KOPT-K1 (cell line): ENCODE measurements around the gene FBXO34.

ENCODE experiments used
- H3K27ac ChIP-seq: fragments of 200-600 bp; sonication (generic); 2 replicates; pipeline ENCODE4 v1.5.1; 2016; ENCODE audit warnings: antibody characterized with exemption, mild to moderate bottlenecking, low read depth, low read length; ENCODE audit not compliant: poor library complexity, severe bottlenecking
- H3K36me3 ChIP-seq: fragments of 200-600 bp; sonication (generic); 2 replicates; pipeline ENCODE4 v1.5.1; 2017; ENCODE audit warnings: antibody characterized with exemption, mild to moderate bottlenecking, low read length, moderate library complexity; ENCODE audit not compliant: insufficient read depth
- H3K9me3 ChIP-seq: fragments of 200-600 bp; sonication (generic); 2 replicates; pipeline ENCODE4 v1.5.1; 2017; ENCODE audit warnings: antibody characterized with exemption, low read length, mild to moderate bottlenecking; ENCODE audit not compliant: insufficient read depth, poor library complexity, severe bottlenecking

FBXO34 gene

GRCh38 chr14:55387121-55387520 is 115.9 kb downstream of the FBXO34 start:
- Histone ChIP-seq H3K36me3 (peaks cover 40% of the 10 kb centered on the region), H3K27ac (no peak overlapping the region), H3K9me3 (no peaks in the 10 kb centered on the region)

- H3K9me3 ChIP-seq: no peaks in the 10 kb centered on the region
- peaks cover 36% of the 10 kb centered on the region for H3K36me3 ChIP-seq
- H3K27ac ChIP-seq: no peak overlapping the region
Observed at GRCh38 chr14:55388160-55388559, 116.9 kb downstream of the FBXO34 start.

- Histone ChIP-seq H3K27ac (no peak overlapping the region), H3K9me3 (no peaks in the 10 kb centered on the region), H3K36me3 (peaks cover 35% of the 10 kb centered on the region)
Observed at GRCh38 chr14:55389330-55389729, 118.1 kb downstream of the FBXO34 start.

- Histone ChIP-seq H3K27ac (no peak overlapping the region), H3K9me3 (no peaks in the 10 kb centered on the region), H3K36me3 (peaks cover 12% of the 10 kb centered on the region; the same call in 1 of the 2 replicates)
Observed at GRCh38 chr14:55398679-55399078, 127.5 kb downstream of the FBXO34 start.

- no peak overlapping the region for H3K27ac ChIP-seq
- peaks cover 12% of the 10 kb centered on the region; the same call in 1 of the 2 replicates for H3K36me3 ChIP-seq
- no peaks in the 10 kb centered on the region for H3K9me3 ChIP-seq
Observed at GRCh38 chr14:55399183-55399582, 128.0 kb downstream of the FBXO34 start.

GRCh38 chr14:55399852-55400251 is 128.6 kb downstream of the FBXO34 start:
- Histone ChIP-seq H3K27ac (no peak overlapping the region), H3K9me3 (no peaks in the 10 kb centered on the region), H3K36me3 (peaks cover 10% of the 10 kb centered on the region; the same call in 1 of the 2 replicates)

- Histone ChIP-seq H3K36me3 (no peaks in the 10 kb centered on the region), H3K9me3 (no peaks in the 10 kb centered on the region), H3K27ac (no peak overlapping the region)
Observed at GRCh38 chr14:55401751-55402150, 130.5 kb downstream of the FBXO34 start.
